GM21367 (cell line): ENCODE results near the gene CP.

Experiments used
- ATAC-seq: cut with Tn5 transposase; IDR thresholded peaks from one replicate; pipeline ENCODE4 v1.9.1; 2021; ENCODE audit not compliant: unreplicated experiment

Gene CP

DNA sequence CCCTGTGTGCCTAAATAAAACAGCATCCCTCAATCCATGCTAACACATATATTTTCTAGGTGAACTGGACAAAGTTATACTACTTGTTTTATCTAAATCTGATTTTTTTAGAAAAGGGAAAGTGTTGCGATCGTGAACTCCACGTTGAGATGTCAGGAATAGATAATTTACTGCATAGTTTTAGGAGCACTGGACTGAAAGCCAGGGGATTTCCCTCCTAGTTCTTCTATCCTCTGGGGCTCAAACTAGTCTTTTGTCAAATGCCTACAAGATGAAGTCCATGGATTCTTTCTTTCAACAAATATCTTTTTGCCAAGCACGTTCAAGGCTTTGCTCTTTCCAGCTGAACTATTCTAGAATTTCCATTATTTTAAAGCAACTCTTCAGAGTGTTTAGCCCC lies 92.8 kb downstream of the CP start:
- no peak for ATAC-seq

DNA sequence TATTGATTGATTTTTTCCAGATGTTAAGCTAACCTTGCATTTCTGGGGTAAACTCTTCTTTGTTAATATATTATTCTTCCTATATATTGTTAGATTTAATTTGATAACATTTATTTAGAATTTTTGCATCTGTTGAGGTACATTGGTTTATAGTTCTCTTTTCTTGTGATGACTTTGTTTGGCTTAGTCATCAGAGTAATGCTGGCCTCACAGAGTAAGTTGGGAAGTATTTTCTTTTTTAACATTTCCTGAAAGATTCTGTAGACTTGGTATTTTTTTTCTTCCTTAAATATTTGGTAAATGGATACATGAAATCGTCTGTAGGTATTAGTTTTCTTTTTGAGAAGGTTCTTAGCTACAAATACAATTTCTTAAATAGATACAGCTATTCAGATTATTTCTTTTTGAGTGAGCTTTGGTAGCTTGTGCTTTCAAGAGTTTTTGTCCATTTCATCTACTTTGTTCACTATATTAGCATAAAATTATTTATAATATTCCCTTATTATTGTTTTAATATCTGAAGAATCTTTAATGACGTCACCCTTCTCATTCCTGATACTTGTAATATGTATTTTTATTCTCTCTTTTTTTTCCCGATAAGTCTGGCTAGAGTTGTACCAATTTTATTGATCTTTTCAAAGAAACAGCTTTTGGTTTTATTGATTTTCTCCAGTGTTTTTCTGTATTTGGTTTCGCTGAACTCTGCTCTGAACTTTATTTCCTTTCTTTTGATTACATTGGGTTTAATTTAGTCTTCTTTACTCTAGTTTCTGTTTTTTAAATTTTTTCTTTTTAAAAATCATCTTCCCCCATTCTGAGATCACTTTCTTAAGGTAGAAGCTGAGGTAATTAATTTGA lies 98.7 kb downstream of the CP start:
- ATAC-seq, result no peak
